DOHH2 (cell line): ENCODE results near the gene RNF111.
A peak's percentile ranks its signal among the peaks of the same experiment; 100 is the strongest.

Experiments
- H3F3A ChIP-seq: fragments of 200-600 bp; sonication (generic), shearing (Covaris generic); 2 replicates; pipeline ENCODE4 v1.6.0; 2016; ENCODE audit warnings: antibody characterized with exemption, mild to moderate bottlenecking; ENCODE audit not compliant: control insufficient read depth, insufficient read depth
- H3K27ac ChIP-seq: fragments of 200-600 bp; sonication (generic); 2 replicates; pipeline ENCODE4 v1.5.1; 2014; ENCODE audit warnings: low read depth, mild to moderate bottlenecking, low read length, moderate library complexity
- H3K27me3 ChIP-seq: fragments of 200-600 bp; sonication (generic); 2 replicates; pipeline ENCODE4 v1.6.1; 2014; ENCODE audit warnings: mild to moderate bottlenecking, low read length, mixed read lengths; ENCODE audit not compliant: control insufficient read depth
- H3K36me3 ChIP-seq: fragments of 200-600 bp; sonication (generic); 2 replicates; pipeline ENCODE4 v1.6.1; 2014; ENCODE audit warnings: mild to moderate bottlenecking, low read length, moderate library complexity, mixed read lengths; ENCODE audit not compliant: control insufficient read depth
- H3K4me1 ChIP-seq: fragments of 200-600 bp; sonication (generic); 2 replicates; pipeline ENCODE4 v1.6.1; 2014; ENCODE audit warnings: mild to moderate bottlenecking, low read length, mixed read lengths; ENCODE audit not compliant: control insufficient read depth
- H3K4me2 ChIP-seq: fragments of 200-600 bp; sonication (generic); 2 replicates; pipeline ENCODE4 v1.6.0; 2014; ENCODE audit warnings: mild to moderate bottlenecking, low read length, moderate library complexity
- H3K4me3 ChIP-seq: fragments of 200-600 bp; sonication (generic); 2 replicates; pipeline ENCODE4 v1.5.1; 2014; ENCODE audit warnings: mild to moderate bottlenecking, low read length, mixed read lengths
- H3K79me2 ChIP-seq: fragments of 200-600 bp; sonication (generic); 2 replicates; pipeline ENCODE4 v1.6.1; 2014; ENCODE audit warnings: mild to moderate bottlenecking, low read length, mixed read lengths; ENCODE audit not compliant: control insufficient read depth
- H3K9me2 ChIP-seq: fragments of 200-600 bp; sonication (generic); replicated peaks from 2 replicates; pipeline ENCODE4 v1.6.1; 2014; ENCODE audit warnings: mild to moderate bottlenecking, low read length, mixed read lengths; ENCODE audit not compliant: control insufficient read depth
- H3K9me3 ChIP-seq: fragments of 200-600 bp; sonication (generic); 2 replicates; pipeline ENCODE4 v1.6.1; 2014; ENCODE audit warnings: antibody characterized with exemption, low read length, mixed read lengths; ENCODE audit not compliant: control insufficient read depth, insufficient read depth
- H4K20me1 ChIP-seq: fragments of 200-600 bp; sonication (generic); 2 replicates; pipeline ENCODE4 v1.6.0; 2014; ENCODE audit warnings: low read depth, mild to moderate bottlenecking, antibody characterized with exemption, low read length, moderate library complexity; ENCODE audit not compliant: control insufficient read depth, insufficient read depth
- EZH2phosphoT487 ChIP-seq: fragments of 200-600 bp; sonication (generic); IDR thresholded peaks from 2 replicates; pipeline ENCODE4 v1.6.1; 2017; ENCODE audit warnings: borderline replicate concordance, mild to moderate bottlenecking, antibody characterized with exemption, low read length, moderate library complexity, mixed read lengths
- TF ChIP-seq, protein P1 (sequence below): fragments of 200-600 bp; sonication (generic); IDR thresholded peaks from one replicate; pipeline ENCODE4 v1.5.1; 2014; ENCODE audit warnings: antibody characterized with exemption, mild to moderate bottlenecking, low read depth, low read length; ENCODE audit not compliant: poor library complexity, severe bottlenecking

The RNF111 gene

DNA sequence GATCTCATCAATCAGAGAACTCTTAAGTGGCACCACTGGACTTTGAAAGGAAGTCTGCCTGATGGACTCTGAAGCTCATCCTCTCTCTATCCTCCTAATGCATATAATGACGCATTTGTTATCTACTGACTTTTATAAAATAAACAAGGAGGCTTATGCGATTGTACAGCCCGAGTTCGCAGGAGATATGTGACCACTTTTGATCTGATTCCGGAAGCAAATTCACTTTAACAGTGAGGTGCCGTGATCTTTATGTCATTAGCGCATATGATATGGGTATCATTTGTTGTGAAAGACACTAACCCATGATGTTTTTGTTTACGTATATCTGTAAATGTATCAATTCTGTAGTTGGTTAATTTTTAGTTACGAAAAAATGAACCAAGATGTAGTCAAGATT lies 427 bp upstream of the RNF111 start:
- Histone ChIP-seq H3K4me2 (peak overlapping the region; percentile 89), H3K9me3 (no peaks in the 10 kb centered on the region), H3K4me3 (peak overlapping the region; percentile 94), H3K27me3 (0 out of 2 replicates have a peak, but pooled peaks cover 2% of the 10 kb centered on the region), H3K79me2 (peaks cover 46% of the 10 kb centered on the region), H3F3A (no peaks in the 10 kb centered on the region), H3K27ac (0 out of 2 replicates have a peak overlapping the region, but pooled peaks have one; percentile 13), H3K9me2 (no peaks in the 10 kb centered on the region), H4K20me1 (peaks cover 21% of the 10 kb centered on the region), H3K4me1 (peaks cover 20% of the 10 kb centered on the region), H3K36me3 (peaks cover 29% of the 10 kb centered on the region)
- TF ChIP-seq EZH2phosphoT487, result no peak
- TF ChIP-seq, protein P1, sequence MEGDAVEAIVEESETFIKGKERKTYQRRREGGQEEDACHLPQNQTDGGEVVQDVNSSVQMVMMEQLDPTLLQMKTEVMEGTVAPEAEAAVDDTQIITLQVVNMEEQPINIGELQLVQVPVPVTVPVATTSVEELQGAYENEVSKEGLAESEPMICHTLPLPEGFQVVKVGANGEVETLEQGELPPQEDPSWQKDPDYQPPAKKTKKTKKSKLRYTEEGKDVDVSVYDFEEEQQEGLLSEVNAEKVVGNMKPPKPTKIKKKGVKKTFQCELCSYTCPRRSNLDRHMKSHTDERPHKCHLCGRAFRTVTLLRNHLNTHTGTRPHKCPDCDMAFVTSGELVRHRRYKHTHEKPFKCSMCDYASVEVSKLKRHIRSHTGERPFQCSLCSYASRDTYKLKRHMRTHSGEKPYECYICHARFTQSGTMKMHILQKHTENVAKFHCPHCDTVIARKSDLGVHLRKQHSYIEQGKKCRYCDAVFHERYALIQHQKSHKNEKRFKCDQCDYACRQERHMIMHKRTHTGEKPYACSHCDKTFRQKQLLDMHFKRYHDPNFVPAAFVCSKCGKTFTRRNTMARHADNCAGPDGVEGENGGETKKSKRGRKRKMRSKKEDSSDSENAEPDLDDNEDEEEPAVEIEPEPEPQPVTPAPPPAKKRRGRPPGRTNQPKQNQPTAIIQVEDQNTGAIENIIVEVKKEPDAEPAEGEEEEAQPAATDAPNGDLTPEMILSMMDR, result no peak

DNA sequence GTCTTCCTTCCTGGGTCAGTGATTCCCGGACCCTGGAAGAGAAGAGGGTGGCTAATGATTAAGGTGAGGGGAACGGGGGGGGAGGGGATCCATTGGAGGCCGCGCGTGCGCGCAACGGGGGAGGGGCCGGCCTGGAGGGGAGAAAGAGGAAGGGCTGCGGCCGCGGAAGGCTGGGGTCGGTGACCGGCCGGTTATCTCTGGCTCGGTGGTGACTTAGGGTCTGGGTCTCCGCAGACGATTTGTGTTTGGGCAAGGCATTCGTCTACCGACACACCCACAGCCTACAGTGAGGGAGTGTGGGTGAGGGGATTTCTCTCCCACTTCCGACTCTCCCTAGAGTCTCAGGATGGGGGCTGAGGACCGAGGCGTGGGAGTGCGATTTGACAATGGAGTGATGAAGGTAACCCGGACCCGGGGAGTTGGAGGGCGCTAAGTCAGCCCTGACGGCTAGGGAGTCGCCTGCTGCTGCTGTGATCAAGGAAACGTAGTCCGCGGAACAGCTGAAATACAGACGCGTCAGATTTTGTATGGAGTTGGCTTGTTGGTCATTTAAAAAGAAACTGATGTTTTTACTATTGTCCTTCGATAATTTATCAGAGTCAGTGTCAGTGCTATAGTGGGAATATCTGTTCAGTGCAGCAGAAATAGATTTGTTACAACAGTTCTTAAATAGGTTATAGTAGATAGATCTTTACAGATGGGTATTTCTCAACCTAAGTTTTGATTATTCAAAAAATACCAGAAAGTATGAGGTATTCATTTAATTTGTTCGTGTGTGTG lies 733 bp downstream of the RNF111 start:
- Histone ChIP-seq H3K36me3 (peaks cover 31% of the 10 kb centered on the region), H3K79me2 (peaks cover 55% of the 10 kb centered on the region), H3K9me3 (no peaks in the 10 kb centered on the region), H3F3A (no peaks in the 10 kb centered on the region), H3K27ac (peak overlapping the region; percentile 61), H3K4me2 (peak overlapping the region; percentile 89), H3K4me1 (peaks cover 20% of the 10 kb centered on the region), H4K20me1 (peaks cover 21% of the 10 kb centered on the region), H3K4me3 (peak overlapping the region; percentile 94), H3K9me2 (no peaks in the 10 kb centered on the region), H3K27me3 (0 out of 2 replicates have a peak, but pooled peaks cover 2% of the 10 kb centered on the region)
- TF ChIP-seq EZH2phosphoT487, result no peak

DNA sequence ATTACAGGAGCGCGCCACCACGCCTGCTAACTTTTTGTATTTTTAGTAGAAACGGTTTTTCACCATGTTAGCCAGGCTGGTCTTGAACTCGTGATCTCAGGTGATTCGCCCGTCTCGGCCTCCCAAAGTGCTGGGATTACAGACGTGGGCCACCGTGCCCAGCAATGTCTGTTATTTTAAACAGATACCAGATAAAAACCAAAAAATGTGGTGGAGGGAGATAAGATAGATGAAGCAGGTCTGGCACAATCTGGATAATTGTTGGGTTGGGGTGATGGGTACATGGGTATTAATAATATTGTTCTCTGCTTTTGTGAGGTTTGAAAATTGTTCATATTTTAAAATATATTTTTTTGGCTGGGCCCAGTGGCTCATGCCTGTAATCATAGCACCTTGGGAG lies 4.7 kb downstream of the RNF111 start:
- peaks cover 94% of the 10 kb centered on the region for H3K79me2 ChIP-seq
- TF ChIP-seq, protein P1, result no peak
- TF ChIP-seq EZH2phosphoT487, result no peak
- H3K9me2 ChIP-seq, result no peaks in the 10 kb centered on the region
- H4K20me1 ChIP-seq, result peaks cover 29% of the 10 kb centered on the region
- no peak overlapping the region for H3K27ac ChIP-seq
- H3K4me1 ChIP-seq, result peaks cover 14% of the 10 kb centered on the region
- 0 out of 2 replicates have a peak, but pooled peaks cover 3% of the 10 kb centered on the region for H3F3A ChIP-seq
- H3K36me3 ChIP-seq, result peaks cover 39% of the 10 kb centered on the region
- H3K4me2 ChIP-seq, result no peak overlapping the region
- H3K27me3 ChIP-seq, result no peaks in the 10 kb centered on the region
- H3K4me3 ChIP-seq, result no peak overlapping the region
- H3K9me3 ChIP-seq, result no peaks in the 10 kb centered on the region

DNA sequence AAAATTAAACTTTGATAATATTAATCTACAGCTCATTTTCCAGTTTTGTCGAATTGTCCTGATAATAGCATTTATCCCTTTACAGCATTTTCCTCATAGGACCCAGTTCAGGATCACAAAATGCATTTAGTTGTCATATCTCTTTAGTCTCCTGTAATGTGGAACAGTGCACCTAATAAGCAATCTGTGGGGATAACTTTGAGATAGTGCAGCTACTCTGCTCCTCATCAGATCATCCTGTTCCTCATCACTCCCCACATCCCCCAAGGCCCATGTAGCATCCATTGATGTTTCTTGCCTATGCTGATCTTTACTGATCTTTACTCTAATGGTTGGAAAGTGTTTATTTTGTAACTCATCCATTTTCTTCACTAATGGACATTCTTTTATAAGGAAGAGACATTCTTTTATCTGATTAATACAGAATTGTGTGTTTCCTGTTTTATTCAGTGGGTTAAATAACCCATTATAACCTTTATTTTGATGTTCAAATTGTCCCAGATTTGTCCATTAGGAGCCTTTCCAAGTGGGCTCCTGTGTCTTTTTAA lies 7.5 kb downstream of the RNF111 start:
- peaks cover 96% of the 10 kb centered on the region for H3K79me2 ChIP-seq
- no peak for TF ChIP-seq EZH2phosphoT487
- TF ChIP-seq, protein P1, result no peak
- H3F3A ChIP-seq, result 0 out of 2 replicates have a peak, but pooled peaks cover 3% of the 10 kb centered on the region
- H3K4me2 ChIP-seq, result no peak overlapping the region
- H3K27ac ChIP-seq, result no peak overlapping the region
- H3K9me2 ChIP-seq, result no peaks in the 10 kb centered on the region
- H3K27me3 ChIP-seq, result no peaks in the 10 kb centered on the region
- no peak overlapping the region for H3K4me3 ChIP-seq
- peaks cover 30% of the 10 kb centered on the region for H3K36me3 ChIP-seq
- peaks cover 21% of the 10 kb centered on the region for H4K20me1 ChIP-seq
- peaks cover 1% of the 10 kb centered on the region; the same call in 1 of the 2 replicates for H3K4me1 ChIP-seq
- no peaks in the 10 kb centered on the region for H3K9me3 ChIP-seq
